ENCODE measurements around the gene FNDC10.
"Not testable (repeated sequence)": the region's sequence is repeated elsewhere in the genome, so short reads cannot be mapped to it uniquely, and the experiment has no call there.

The FNDC10 gene

GRCh38 chr1:1599935-1600860 is at the start of gene FNDC10:
Gene FNDC10, minus strand, starts transcription at chr1:1600135. Its CDS starts 120 bp downstream, at chr1:1600015.
- DNase-seq (ENCODE audit: low read depth), result no peak

- not testable (repeated sequence) for DNase-seq (ENCODE audit: low read depth)
These were observed 48.3 kb upstream of the FNDC10 start for GRCh38 chr1:1648265-1648664.

- DNase-seq (ENCODE audit: low read depth), result not testable (repeated sequence)
These were observed 47.8 kb upstream of the FNDC10 start for GRCh38 chr1:1647567-1648241.

GRCh38 chr1:1646326-1646725 is 46.4 kb upstream of the FNDC10 start:
- not testable (repeated sequence) for DNase-seq (ENCODE audit: low read depth)

- DNase-seq (ENCODE audit: low read depth), result not testable (repeated sequence)
These were observed 41.0 kb upstream of the FNDC10 start for GRCh38 chr1:1640711-1641461.

- not testable (repeated sequence) for DNase-seq (ENCODE audit: low read depth)
These were observed 40.1 kb upstream of the FNDC10 start for GRCh38 chr1:1640081-1640480.

GRCh38 chr1:1639368-1639767 is 39.4 kb upstream of the FNDC10 start:
- DNase-seq (ENCODE audit: low read depth), result not testable (repeated sequence)

- not testable (repeated sequence) for DNase-seq (ENCODE audit: low read depth)
These were observed 38.6 kb upstream of the FNDC10 start for GRCh38 chr1:1638528-1638927.

- DNase-seq (ENCODE audit: low read depth), result not testable (repeated sequence)
These were observed 37.5 kb upstream of the FNDC10 start for GRCh38 chr1:1637479-1637875.

GRCh38 chr1:1636621-1637478 is 36.9 kb upstream of the FNDC10 start:
- not testable (repeated sequence) for DNase-seq (ENCODE audit: low read depth)

- DNase-seq (ENCODE audit: low read depth), result not testable (repeated sequence)
These were observed 34.7 kb upstream of the FNDC10 start for GRCh38 chr1:1634613-1635012.

- DNase-seq (ENCODE audit: low read depth), result not testable (repeated sequence)
These were observed 33.5 kb upstream of the FNDC10 start for GRCh38 chr1:1633409-1633808.

- no peak for DNase-seq (ENCODE audit: low read depth)
These were observed 32.0 kb upstream of the FNDC10 start, which contains the start of gene MMP23B for GRCh38 chr1:1631782-1632420. Gene MMP23B, plus strand, starts transcription at chr1:1632173. Its CDS starts 46 bp downstream, at chr1:1632219.

GRCh38 chr1:1630965-1631781 is 31.2 kb upstream of the FNDC10 start:
- no peak for DNase-seq (ENCODE audit: low read depth)

- peak; percentile 91 for DNase-seq (ENCODE audit: low read depth)
These were observed 30.4 kb upstream of the FNDC10 start for GRCh38 chr1:1630191-1630964.

GRCh38 chr1:1629430-1630190 is 29.7 kb upstream of the FNDC10 start:
- DNase-seq (ENCODE audit: low read depth), result peak; percentile 75

GRCh38 chr1:1628754-1629429 is 29.0 kb upstream of the FNDC10 start:
- no peak for DNase-seq (ENCODE audit: low read depth)
